ENCODE data around the gene GSC.

- no peak for TF ChIP-seq POLR2A (IDR thresholded peaks at IDR 0.05; ENCODE audit: low read depth, low read length)
- no peak for TF ChIP-seq CTCF (conservative IDR thresholded peaks at IDR 0.05; ENCODE audit: low read depth, low read length)
- no peak for TF ChIP-seq SMC3 (IDR thresholded peaks at IDR 0.05; ENCODE audit: low read depth, low read length)
- TF ChIP-seq RAD21 (IDR thresholded peaks at IDR 0.05; ENCODE audit: low read length), result no peak
- no peak for TF ChIP-seq RFX5 (IDR thresholded peaks at IDR 0.05; ENCODE audit: low read depth, low read length)
- TF ChIP-seq RCOR1 (IDR thresholded peaks at IDR 0.05; ENCODE audit: insufficient replicate concordance, low read length), result no peak
- no peak for TF ChIP-seq CEBPB (IDR thresholded peaks at IDR 0.05; ENCODE audit: low read depth, low read length)
Measured at GRCh38 chr14:94748667-94749347, 21.1 kb downstream of the GSC start.

Measured in IMR-90 (cell line).